Neural cell (in vitro differentiated cells): ENCODE measurements around the gene HIVEP3.

ENCODE experiments used
- EZH2 ChIP-seq: fragments of 200-600, 300-800 bp; shearing (Covaris generic), sonication (generic); IDR thresholded peaks from 2 replicates; pipeline ENCODE4 v1.6.1; 2014; ENCODE audit warnings: antibody characterized with exemption, low read length, borderline replicate concordance, mild to moderate bottlenecking; ENCODE audit not compliant: insufficient read depth, poor library complexity, severe bottlenecking
- POLR2AphosphoS5 ChIP-seq: IDR thresholded peaks from 2 replicates; pipeline ENCODE4 v1.6.1; 2012
- SMC3 ChIP-seq: fragments of 450-650 bp; conservative IDR thresholded peaks from 2 replicates; pipeline ENCODE4 v1.6.1; 2014; ENCODE audit warnings: antibody characterized with exemption, mild to moderate bottlenecking, moderate library complexity; ENCODE audit not compliant: poor library complexity
- TF ChIP-seq, protein P1 (sequence below): IDR thresholded peaks from 2 replicates; pipeline ENCODE4 v1.6.1; 2012; ENCODE audit warnings: borderline replicate concordance

DNA sequence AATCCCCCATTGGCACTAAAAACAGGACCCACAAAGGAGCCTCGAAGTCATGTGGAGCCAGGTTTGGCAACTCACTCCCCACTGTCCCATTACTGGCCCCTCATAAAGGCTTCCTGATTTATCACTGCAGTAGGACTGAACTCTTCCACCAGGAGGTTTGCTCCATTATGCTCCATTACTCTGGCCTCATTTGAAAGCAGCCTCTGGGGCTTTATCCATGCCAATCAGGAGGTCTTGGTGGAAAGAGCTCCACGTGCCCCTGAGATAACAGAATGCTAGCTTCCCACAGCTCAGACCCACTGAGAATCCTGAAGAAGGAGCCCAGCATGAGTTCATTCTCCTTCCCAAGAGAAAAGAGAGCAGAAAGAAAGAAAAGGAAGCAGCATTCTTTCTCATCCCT, 76.4 kb downstream of the HIVEP3 start:
- no peak for TF ChIP-seq SMC3
- no peak for TF ChIP-seq POLR2AphosphoS5
- TF ChIP-seq, protein P1, sequence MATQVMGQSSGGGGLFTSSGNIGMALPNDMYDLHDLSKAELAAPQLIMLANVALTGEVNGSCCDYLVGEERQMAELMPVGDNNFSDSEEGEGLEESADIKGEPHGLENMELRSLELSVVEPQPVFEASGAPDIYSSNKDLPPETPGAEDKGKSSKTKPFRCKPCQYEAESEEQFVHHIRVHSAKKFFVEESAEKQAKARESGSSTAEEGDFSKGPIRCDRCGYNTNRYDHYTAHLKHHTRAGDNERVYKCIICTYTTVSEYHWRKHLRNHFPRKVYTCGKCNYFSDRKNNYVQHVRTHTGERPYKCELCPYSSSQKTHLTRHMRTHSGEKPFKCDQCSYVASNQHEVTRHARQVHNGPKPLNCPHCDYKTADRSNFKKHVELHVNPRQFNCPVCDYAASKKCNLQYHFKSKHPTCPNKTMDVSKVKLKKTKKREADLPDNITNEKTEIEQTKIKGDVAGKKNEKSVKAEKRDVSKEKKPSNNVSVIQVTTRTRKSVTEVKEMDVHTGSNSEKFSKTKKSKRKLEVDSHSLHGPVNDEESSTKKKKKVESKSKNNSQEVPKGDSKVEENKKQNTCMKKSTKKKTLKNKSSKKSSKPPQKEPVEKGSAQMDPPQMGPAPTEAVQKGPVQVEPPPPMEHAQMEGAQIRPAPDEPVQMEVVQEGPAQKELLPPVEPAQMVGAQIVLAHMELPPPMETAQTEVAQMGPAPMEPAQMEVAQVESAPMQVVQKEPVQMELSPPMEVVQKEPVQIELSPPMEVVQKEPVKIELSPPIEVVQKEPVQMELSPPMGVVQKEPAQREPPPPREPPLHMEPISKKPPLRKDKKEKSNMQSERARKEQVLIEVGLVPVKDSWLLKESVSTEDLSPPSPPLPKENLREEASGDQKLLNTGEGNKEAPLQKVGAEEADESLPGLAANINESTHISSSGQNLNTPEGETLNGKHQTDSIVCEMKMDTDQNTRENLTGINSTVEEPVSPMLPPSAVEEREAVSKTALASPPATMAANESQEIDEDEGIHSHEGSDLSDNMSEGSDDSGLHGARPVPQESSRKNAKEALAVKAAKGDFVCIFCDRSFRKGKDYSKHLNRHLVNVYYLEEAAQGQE: no peak
- TF ChIP-seq EZH2: no peak
